ENCODE data around the gene SART3. TPM values are rescaled to one million over a fixed set of nuclear protein-coding genes. Genes with fewer than 3 reads are reported as not detected.

SART3 gene
- total RNA-seq, 4 donors from 2014 or later: 35.0 to 52.6 (median 36.5) TPM

DNA sequence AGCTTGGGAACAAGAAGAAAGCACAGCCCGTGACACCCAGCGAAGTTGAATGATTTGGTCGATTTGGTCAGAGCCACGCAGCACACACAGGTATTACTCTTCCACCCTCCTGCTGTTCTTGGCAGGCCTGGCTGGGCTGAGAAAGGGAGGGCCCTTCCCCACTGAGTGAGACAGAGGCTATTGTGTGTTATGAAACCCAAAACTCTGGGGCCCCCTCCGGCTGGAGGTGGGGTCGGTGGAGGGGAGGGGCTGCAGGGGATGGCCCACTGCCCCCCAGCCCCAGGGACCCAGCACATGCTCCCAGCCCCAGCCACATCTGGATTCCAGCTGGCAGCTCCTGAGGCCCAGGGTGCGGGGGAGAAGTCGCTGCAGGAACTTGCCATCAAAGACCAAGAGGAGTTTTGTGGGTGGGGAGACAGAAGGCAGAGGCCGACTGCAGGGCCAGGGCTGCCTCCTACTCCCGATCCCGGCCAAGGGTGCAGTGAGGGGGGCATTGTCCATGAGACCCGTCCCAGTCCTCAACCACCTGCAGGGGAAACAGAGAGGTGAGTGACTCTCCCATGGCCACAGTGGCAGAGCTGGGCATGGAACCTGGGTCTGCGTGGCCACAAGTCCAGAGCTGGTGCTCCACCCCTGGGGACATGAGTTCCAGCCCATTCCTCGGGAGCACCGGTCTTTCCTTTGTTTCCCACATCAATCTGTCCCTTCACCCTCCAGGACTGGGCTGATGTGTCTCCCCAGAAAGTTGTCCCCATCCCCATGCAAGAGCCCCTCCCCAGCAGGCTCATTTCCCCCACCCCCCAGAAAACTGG lies 28.3 kb upstream of the SART3 start:
- TF ChIP-seq, protein P1, sequence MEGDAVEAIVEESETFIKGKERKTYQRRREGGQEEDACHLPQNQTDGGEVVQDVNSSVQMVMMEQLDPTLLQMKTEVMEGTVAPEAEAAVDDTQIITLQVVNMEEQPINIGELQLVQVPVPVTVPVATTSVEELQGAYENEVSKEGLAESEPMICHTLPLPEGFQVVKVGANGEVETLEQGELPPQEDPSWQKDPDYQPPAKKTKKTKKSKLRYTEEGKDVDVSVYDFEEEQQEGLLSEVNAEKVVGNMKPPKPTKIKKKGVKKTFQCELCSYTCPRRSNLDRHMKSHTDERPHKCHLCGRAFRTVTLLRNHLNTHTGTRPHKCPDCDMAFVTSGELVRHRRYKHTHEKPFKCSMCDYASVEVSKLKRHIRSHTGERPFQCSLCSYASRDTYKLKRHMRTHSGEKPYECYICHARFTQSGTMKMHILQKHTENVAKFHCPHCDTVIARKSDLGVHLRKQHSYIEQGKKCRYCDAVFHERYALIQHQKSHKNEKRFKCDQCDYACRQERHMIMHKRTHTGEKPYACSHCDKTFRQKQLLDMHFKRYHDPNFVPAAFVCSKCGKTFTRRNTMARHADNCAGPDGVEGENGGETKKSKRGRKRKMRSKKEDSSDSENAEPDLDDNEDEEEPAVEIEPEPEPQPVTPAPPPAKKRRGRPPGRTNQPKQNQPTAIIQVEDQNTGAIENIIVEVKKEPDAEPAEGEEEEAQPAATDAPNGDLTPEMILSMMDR (IDR thresholded peaks at IDR 0.05; ENCODE audit: low read depth): no peak

DNA sequence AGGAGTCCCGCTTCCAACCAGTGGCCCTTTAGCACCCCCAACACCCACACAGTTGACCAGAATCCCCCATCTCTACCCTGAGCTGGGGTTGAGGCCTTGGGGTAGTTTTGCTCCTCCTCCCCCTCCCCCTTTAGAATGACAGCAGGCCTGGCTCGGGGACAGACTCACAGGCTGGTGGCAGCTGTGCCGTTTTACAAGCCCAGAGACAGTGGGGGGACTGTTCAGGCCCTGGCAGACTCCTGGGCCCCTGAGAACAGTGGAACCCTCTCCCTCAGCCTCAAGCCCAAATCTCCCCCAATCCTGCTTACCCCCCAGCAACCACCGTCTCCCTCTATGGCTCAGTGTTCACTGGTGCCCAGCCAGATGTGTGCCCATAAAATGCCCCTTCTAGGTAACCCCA lies 26.9 kb upstream of the SART3 start:
- TF ChIP-seq, protein P1 (IDR thresholded peaks at IDR 0.05; ENCODE audit: low read depth): no peak

DNA sequence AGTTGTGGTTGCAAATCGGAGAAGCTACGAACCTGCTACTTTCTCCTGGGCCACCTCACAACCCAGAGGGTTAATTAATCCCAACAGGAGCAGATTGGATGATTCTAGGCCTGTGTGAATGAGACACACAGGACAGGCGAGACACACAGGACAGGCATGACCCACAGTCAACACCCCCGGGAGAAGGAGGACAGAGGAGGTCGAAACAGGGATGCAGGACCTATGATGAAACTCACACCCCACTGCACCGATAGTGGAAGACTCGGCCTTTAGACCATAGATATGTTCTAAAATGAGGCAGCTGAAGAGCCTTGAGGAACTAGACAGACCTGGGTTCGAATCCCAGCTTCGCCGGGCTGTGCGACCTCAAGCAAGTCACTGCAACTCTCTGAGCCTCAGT lies 25.3 kb upstream of the SART3 start:
- TF ChIP-seq, protein P1 (IDR thresholded peaks at IDR 0.05; ENCODE audit: low read depth): no peak

DNA sequence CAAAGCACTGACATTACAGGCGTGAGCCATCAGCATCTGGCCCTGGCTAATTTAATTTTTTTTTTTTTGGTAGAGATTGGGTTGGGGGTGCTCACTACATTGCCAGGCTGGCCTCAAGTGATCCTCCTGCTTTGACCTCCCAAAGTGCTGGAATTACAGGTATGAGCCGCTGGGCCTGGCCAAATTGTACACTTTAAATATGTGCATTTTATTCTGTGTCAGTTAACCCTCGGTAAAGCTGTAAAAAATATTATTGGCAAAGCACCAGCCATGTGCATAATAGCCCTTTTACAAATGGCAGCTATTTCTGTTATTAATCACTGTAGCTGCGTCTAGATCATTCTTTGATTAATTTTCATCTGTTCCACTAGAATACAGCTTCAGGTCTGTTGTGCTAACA lies 24.9 kb upstream of the SART3 start:
- TF ChIP-seq, protein P1 (IDR thresholded peaks at IDR 0.05; ENCODE audit: low read depth): no peak

DNA sequence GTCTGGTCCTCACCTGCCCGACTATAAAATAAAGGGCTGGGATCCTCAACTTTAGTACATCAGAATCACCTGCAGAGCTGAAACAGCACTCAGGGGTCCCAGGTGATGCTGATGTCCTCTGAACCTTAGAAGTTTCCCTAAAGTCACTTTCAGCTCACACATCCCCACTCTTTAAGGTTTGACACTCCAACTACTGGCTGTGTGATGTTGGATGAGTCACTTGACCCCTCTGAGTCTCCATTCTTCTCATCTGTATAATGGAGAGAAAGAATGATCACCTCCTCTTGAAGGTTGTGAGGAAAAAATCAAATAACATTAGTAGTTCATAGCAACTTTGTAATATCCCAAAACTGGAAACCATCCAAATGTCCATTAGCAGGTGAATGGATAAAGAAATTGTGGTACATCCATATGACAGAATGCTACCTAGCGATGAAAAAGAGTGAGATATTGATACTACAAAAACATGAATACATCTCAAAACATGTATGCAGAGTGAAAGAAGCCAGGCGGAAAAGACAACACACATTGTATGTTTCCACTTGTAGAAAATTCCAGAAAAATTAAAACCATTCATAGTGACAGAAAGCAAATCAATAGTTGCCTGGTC lies 23.6 kb upstream of the SART3 start:
- TF ChIP-seq, protein P1 (IDR thresholded peaks at IDR 0.05; ENCODE audit: low read depth): no peak

DNA sequence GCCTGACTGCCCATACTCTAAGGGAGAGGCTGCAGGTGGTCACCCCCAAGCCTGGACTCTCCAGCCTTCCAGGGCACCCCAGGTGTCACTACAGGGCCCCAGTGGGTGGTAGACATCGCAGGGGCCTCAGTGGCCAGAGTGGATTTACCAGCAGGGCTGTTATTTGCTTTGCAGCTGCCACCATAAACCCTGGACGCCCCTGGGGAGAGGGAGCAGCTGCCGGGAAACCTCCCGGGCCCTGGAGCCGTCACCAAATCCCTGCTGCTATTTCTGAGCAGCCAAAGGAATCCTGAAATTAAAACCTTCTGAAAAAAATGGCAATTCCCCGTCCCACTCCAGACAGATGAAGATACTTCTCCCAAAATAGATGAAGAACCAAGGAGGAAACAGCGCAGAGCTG lies 23.0 kb upstream of the SART3 start:
- TF ChIP-seq, protein P1 (IDR thresholded peaks at IDR 0.05; ENCODE audit: low read depth): no peak

DNA sequence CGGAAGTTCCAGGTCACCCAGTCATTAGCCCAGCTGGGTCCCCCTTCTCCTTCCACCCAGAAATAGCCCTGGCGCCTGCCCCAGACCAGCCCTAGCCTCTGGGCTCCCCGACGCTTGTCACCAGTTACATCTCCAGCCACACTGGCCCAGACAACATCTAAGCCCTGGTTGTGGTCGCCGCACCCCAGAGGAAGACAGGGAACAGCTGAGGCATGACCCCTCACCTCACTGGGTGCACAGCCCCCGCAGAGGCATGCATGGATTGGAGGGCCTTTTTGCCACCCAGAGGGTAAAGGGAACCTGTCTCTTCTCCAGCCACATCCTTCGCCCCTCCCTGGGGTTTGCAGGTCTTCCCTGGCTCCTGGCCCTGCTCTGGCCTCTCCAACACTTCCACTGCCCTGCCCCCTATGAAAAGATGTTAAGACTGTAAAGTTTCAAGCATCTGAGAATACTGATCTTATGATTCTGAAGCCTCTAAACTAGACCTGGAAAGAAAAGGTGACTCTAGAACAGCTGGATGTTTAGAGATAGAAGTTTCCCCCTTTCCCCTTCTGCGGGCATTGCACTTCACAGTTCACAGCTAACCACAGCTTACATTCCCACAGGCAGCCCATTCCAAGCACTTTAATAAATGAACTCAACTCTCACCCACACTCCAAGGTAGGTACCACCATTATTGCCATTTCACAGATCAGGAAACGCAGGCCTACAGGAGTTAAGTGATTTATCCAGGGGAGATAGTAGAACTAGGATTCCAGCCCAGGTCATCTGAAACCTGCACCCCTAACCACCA lies 22.2 kb upstream of the SART3 start:
- TF ChIP-seq, protein P1 (IDR thresholded peaks at IDR 0.05; ENCODE audit: low read depth): no peak

All from subcutaneous adipose tissue (tissue), 4 donors.